ENCODE data around the gene LEFTY1. TPM values are rescaled to one million over a fixed set of nuclear protein-coding genes. Genes with fewer than 3 reads are reported as not detected.

Gene LEFTY1
- polyA plus RNA-seq, 4 donors = 2.5 to 9.3 (median 6.0) TPM

Other genes starting within 250 kb of the LEFTY1 start
- 100 to 1,000 TPM in 3 of 4 donors, 10 to 100 TPM in 1; 97.9 to 114 (median 105) TPM for gene ENAH, start 236.0 kb downstream of the LEFTY1 start, polyA plus RNA-seq (ENCODE audit: insufficient read length in 4 of 4)
- 100 to 1,000 TPM; 360 to 492 (median 444) TPM for gene SRP9, start 111.3 kb downstream of the LEFTY1 start, polyA plus RNA-seq (ENCODE audit: insufficient read length in 4 of 4)
- 10 to 100 TPM; 54.5 to 66.5 (median 57.6) TPM for gene EPHX1, start 79.0 kb downstream of the LEFTY1 start, polyA plus RNA-seq (ENCODE audit: insufficient read length in 4 of 4)
- gene TMEM63A, start 6.8 kb downstream of the LEFTY1 start, polyA plus RNA-seq (ENCODE audit: insufficient read length in 4 of 4) = 10 to 100 TPM; 35.5 to 92.6 (median 63.6) TPM
- gene PYCR2, start 35.1 kb upstream of the LEFTY1 start, polyA plus RNA-seq (ENCODE audit: insufficient read length in 4 of 4) = 10 to 100 TPM; 41.1 to 64.4 (median 56.4) TPM
- gene LEFTY2, start 52.1 kb upstream of the LEFTY1 start, polyA plus RNA-seq (ENCODE audit: insufficient read length in 4 of 4) = 1 to 10 TPM in 3 of 4 donors, under 1 TPM in 1; 0.72 to 1.6 (median 1.1) TPM
- gene SDE2, start 110.2 kb upstream of the LEFTY1 start, polyA plus RNA-seq (ENCODE audit: insufficient read length in 4 of 4) = 10 to 100 TPM; 19.2 to 23.2 (median 21.7) TPM
- 1,000 to 10,000 TPM; 1,203 to 1,589 (median 1,301) TPM for gene H3-3A, start 173.6 kb upstream of the LEFTY1 start, polyA plus RNA-seq (ENCODE audit: insufficient read length in 4 of 4)